ENCODE measurements around the gene PRDM10.
A peak's percentile ranks its signal among the peaks of the same experiment; 100 is the strongest.
"Not testable (repeated sequence)": the region's sequence is repeated elsewhere in the genome, so short reads cannot be mapped to it uniquely, and the experiment has no call there.

Gene PRDM10

GRCh38 chr11:129888451-129888850 is 114.2 kb downstream of the PRDM10 start:
- no peak for DNase-seq

GRCh38 chr11:129885381-129885780 is 117.3 kb downstream of the PRDM10 start:
- no peak for DNase-seq

GRCh38 chr11:129884581-129884980 is 118.1 kb downstream of the PRDM10 start:
- DNase-seq: no peak

- peak; percentile 8 for DNase-seq
These were observed 121.0 kb downstream of the PRDM10 start for GRCh38 chr11:129881570-129882170.

- no peak for DNase-seq
These were observed 122.3 kb downstream of the PRDM10 start for GRCh38 chr11:129880311-129880710.

GRCh38 chr11:129871914-129872313 is 130.7 kb downstream of the PRDM10 start:
- no peak for DNase-seq

GRCh38 chr11:129868626-129869025 is 134.0 kb downstream of the PRDM10 start:
- not testable (repeated sequence) for DNase-seq

GRCh38 chr11:129866311-129866710 is 136.3 kb downstream of the PRDM10 start:
- DNase-seq: no peak

GRCh38 chr11:129865701-129866100 is 136.9 kb downstream of the PRDM10 start:
- DNase-seq: no peak

GRCh38 chr11:129864811-129865210 is 137.8 kb downstream of the PRDM10 start:
- DNase-seq: no peak

- DNase-seq: peak; percentile 95
These were observed 140.7 kb downstream of the PRDM10 start for GRCh38 chr11:129861702-129862522.

- no peak for DNase-seq
These were observed 146.6 kb downstream of the PRDM10 start for GRCh38 chr11:129856036-129856435.

- no peak for DNase-seq
These were observed 147.5 kb downstream of the PRDM10 start for GRCh38 chr11:129855086-129855485.

- no peak for DNase-seq
These were observed 148.3 kb downstream of the PRDM10 start for GRCh38 chr11:129854232-129854805.

- no peak for DNase-seq
These were observed 149.0 kb downstream of the PRDM10 start for GRCh38 chr11:129853518-129854231.

GRCh38 chr11:129852125-129852740 is 150.4 kb downstream of the PRDM10 start:
- DNase-seq: no peak
